Ovary (tissue), 3 donors: Measurements from ENCODE around the gene SLC25A33.

ENCODE experiments used
- CTCF ChIP-seq, 3 donors: fragments of 450-650 bp in 2 of 3; fragments of 200-600 bp in 1 of 3; IDR thresholded peaks; one replicate each; pipeline versions ENCODE4 v1.5.1 to v1.8.0; 2016 to 2022; ENCODE audit warnings: antibody characterized with exemption in 3 of 3, mild to moderate bottlenecking in 1 of 3
- POLR2A ChIP-seq: fragments of 450-650 bp; IDR thresholded peaks from one replicate; pipeline ENCODE4 v1.6.1; 2017; ENCODE audit warnings: antibody characterized with exemption, mild to moderate bottlenecking, moderate library complexity
- donor health status: DM: no; HTN: no; CAD: no.

- TF ChIP-seq CTCF (IDR thresholded peaks at IDR 0.05), result no peak
- no peak for TF ChIP-seq POLR2A
These were observed 67.2 kb downstream of the SLC25A33 start for GRCh38 chr1:9606458-9606857.
